Psoas muscle (tissue), 8 donors: ENCODE measurements around the gene CTPS1. TPM values are rescaled to one million over a fixed set of nuclear protein-coding genes. Genes with fewer than 3 reads are reported as not detected.

Source experiments
- ATAC-seq, 4 donors: fragments of 200-7000 bp; cut with Tn5 transposase; one replicate each; pipeline ENCODE4 v1.9.1; 2020; ENCODE audit warnings: moderate library complexity in 3 of 4, mild to moderate bottlenecking in 2 of 4
- DNase-seq, 2 donors: peaks; one replicate each; pipeline ENCODE4 v3.0.0-alpha.2; 2020
- H3K27ac ChIP-seq: fragments of 200-600 bp; one replicate; pipeline ENCODE4 v1.8.0; 2022
- H3K27me3 ChIP-seq, 3 donors: fragments of 200-600 bp in 1 of 3; one replicate each; pipeline versions ENCODE4 v1.6.1 to v1.8.0; 2013 to 2022; ENCODE audit warnings: low read length in 2 of 3, mild to moderate bottlenecking in 2 of 3, moderate library complexity in 1 of 3; ENCODE audit not compliant: insufficient read depth in 3 of 3
- H3K36me3 ChIP-seq, 2 donors: fragments of 200-600 bp in 1 of 2; one replicate each; pipeline versions ENCODE4 v1.6.1 to v1.8.0; 2013 to 2022; ENCODE audit warnings: low read depth in 1 of 2, mild to moderate bottlenecking in 1 of 2, moderate library complexity in 1 of 2; ENCODE audit not compliant: insufficient read depth in 1 of 2
- H3K4me1 ChIP-seq: fragments of 200-600 bp; one replicate; pipeline ENCODE4 v1.8.0; 2022
- H3K4me3 ChIP-seq: fragments of 200-600 bp; one replicate; pipeline ENCODE4 v1.8.0; 2022; ENCODE audit warnings: mild to moderate bottlenecking
- H3K9me3 ChIP-seq: fragments of 200-600 bp; one replicate; pipeline ENCODE4 v1.8.0; 2022
- WGBS, 3 donors: extraction: QIAGEN DNeasy Blood & Tissue Kit; methylation state at CpG; one replicate each; pipeline versions ENCODE4 v1.1.6 to v1.1.7; 2013; 5-methylcytosine and 5-hydroxymethylcytosine counted together
- intact Hi-C, 2 donors: fragments of 100-400 bp; cut with DNase I; formaldehyde crosslinking; loops; one replicate each; pipeline versions ENCODE4 v1.11.0 to v1.14.2; 2022
- polyA plus RNA-seq, 3 donors: library from polyadenylated mRNA; stranded (reverse); fragments of 200-250 nt; gene quantifications; one replicate each; pipeline ENCODE4 v1.2.3, GENCODE V29; 2013
- total RNA-seq, 4 donors: library from RNA; stranded (reverse); fragmentation: NEBNext Ultra II Directional in 2 of 4; extraction: Animal tissue kit (Norgen Biotek cat#: 25700) in 2 of 4; gene quantifications; one replicate each; pipeline versions ENCODE4 v1.2.1 to v1.2.4, GENCODE V29; 2021 to 2023
- TF ChIP-seq, protein P1 (sequence below): fragments of 200-600 bp; IDR thresholded peaks from one replicate; pipeline ENCODE4 v1.8.0; 2022; ENCODE audit warnings: antibody characterized with exemption
- donor health status: healthy with polysubstance abuse.
- donor health status: DM: no; HTN: no; CAD: no; lungs with moderate emphysema.
- donor health status: Bipolar disorder and iron deficiency.
- donor health status: healthy.
- donor health status: DM: yes; HTN: yes; CAD: no.
- donor health status: DM: no; HTN: no; CAD: no.
- donor health status: DM: no; HTN: no; CAD: no.
- donor health status: DM: yes; HTN: yes; CAD: no.

Gene CTPS1
- total and polyA plus RNA-seq, 7 donors, result 8.0 to 43.5 (median 20.8) TPM

DNA sequence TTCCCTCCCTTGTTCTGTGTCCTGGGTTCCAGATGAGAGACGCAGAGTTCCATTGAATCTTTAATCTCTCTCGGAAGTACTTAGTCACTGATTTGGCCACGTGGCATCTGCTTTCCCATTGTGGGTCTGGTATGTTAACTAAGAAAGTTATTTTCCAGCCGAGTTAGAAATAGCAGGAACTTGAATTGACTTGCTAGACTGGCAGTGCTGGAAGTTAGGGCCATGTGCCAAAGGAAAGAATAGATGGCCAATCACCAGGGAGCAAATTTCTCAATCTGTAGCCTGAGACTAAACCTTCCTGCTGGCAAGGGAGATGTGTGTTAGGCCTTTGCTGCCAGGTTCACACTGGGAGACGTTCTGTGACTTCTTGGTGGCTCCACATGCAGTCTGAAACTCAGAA, 66.2 kb downstream of the CTPS1 start:
- H3K4me3 ChIP-seq, result peak overlapping the region; percentile 46
- intact Hi-C loops, result loop anchor here in 1 of 2 donors (10.0 kb wide), 1 partner anchor 69 kb away; no protein-coding TSS in a partner anchor
- 8 to 14% (median 12%) methylated on average over 5 of the region's 5 CpGs for WGBS, 3 donors
- peak overlapping the region; percentile 83 for H3K27ac ChIP-seq
- H3K36me3 ChIP-seq, result peaks cover 2 to 33% of the 10 kb centered on the region in 2 donors
- ATAC-seq (peak; percentile 89 to 96 (median 90)), DNase-seq (peak; percentile 42 to 73)
- H3K27me3 ChIP-seq, result no peaks in the 10 kb centered on the region
- TF ChIP-seq, protein P1, sequence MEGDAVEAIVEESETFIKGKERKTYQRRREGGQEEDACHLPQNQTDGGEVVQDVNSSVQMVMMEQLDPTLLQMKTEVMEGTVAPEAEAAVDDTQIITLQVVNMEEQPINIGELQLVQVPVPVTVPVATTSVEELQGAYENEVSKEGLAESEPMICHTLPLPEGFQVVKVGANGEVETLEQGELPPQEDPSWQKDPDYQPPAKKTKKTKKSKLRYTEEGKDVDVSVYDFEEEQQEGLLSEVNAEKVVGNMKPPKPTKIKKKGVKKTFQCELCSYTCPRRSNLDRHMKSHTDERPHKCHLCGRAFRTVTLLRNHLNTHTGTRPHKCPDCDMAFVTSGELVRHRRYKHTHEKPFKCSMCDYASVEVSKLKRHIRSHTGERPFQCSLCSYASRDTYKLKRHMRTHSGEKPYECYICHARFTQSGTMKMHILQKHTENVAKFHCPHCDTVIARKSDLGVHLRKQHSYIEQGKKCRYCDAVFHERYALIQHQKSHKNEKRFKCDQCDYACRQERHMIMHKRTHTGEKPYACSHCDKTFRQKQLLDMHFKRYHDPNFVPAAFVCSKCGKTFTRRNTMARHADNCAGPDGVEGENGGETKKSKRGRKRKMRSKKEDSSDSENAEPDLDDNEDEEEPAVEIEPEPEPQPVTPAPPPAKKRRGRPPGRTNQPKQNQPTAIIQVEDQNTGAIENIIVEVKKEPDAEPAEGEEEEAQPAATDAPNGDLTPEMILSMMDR, result no peak
- peaks cover 26% of the 10 kb centered on the region for H3K4me1 ChIP-seq
- H3K9me3 ChIP-seq, result no peaks in the 10 kb centered on the region

DNA sequence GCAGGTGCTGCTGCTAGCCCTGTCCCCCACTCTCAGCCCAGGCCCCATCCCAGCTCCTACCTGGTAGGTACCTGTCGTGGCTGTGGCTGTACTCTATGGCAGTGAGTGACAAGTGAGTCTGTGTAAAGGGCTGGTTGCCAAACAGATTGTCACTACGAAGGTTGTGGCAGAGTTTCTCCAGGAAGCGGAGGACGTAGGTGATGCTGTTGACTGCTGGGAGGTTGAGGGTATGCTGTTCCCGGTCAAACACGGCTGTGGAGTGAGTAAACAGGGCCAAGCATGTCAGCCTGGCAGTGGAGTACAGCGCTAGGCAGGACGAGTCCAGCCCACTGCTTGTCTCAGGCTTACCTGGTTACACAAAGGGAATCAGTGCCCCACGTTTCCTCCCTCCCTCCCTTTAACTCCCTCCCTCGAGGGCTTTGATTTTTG, 66.9 kb downstream of the CTPS1 start:
- ATAC-seq (peak; percentile 68 to 78 (median 76)), DNase-seq (no peak)
- H3K27ac ChIP-seq, result peak overlapping the region; percentile 83
- 31 to 53% (median 32%) methylated on average over 10 of the region's 10 CpGs for WGBS, 3 donors
- no peaks in the 10 kb centered on the region for H3K27me3 ChIP-seq
- TF ChIP-seq, protein P1, result no peak
- H3K4me1 ChIP-seq, result peaks cover 26% of the 10 kb centered on the region
- H3K9me3 ChIP-seq, result no peaks in the 10 kb centered on the region
- intact Hi-C loops, result loop anchor here in 1 of 2 donors (10.0 kb wide), 1 partner anchor 68 kb away; no protein-coding TSS in a partner anchor
- peaks cover 2 to 33% of the 10 kb centered on the region in 2 donors for H3K36me3 ChIP-seq
- peak overlapping the region; percentile 46 for H3K4me3 ChIP-seq

DNA sequence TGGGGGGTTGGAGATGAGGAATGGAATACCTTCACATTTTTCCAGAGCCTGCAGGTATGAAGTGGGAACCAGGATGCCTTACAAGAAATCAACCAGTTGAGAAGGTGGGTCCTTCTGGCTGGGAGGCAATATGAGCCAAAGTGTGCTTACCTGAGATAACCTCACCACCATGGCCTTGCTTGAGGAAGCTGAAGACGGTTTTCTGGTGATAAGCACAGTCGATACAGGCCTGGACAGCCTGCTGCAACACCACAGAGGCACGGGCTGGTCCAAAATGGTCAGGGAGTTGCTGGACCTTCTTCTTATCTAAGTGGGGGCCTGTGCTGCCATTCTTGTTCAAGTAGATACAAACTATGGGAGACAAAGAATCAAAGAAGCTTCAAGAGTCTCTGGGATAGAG, 69.0 kb downstream of the CTPS1 start:
- Histone ChIP-seq H3K4me1 (peaks cover 26% of the 10 kb centered on the region), H3K36me3 (peaks cover 2 to 34% of the 10 kb centered on the region in 2 donors), H3K4me3 (no peak overlapping the region), H3K9me3 (no peaks in the 10 kb centered on the region), H3K27ac (no peak overlapping the region), H3K27me3 (no peaks in the 10 kb centered on the region)
- 92 to 96% (median 95%) methylated on average over 3 of the region's 3 CpGs for WGBS, 3 donors
- ATAC-seq (no peak), DNase-seq (no peak)
- intact Hi-C loops, result loop anchor here in 1 of 2 donors (10.0 kb wide), 1 partner anchor 66 kb away; no protein-coding TSS in a partner anchor
- TF ChIP-seq, protein P1, result no peak

DNA sequence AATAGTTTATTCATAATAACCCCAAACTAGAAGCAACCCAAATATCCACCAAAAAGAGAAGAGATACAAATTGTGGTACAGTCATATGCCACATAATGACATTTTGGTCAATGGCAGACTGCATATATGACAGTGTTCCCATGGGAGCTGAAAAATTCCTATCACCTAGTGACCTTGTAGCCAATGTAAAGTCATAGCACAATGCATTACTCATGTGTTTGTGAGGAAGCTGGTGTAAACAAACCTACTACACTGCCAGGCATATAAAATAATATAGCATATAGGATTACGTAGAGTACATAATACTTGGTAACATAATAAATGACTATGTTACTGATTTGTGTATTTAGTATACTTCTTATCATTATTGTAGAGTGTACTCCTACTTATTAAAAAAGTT, 71.5 kb downstream of the CTPS1 start:
- DNase-seq (no peak), ATAC-seq (no peak)
- 97 to 99% (median 98%) methylated on average over 1 of the region's 1 CpG for WGBS, 3 donors
- Histone ChIP-seq H3K4me1 (peaks cover 10% of the 10 kb centered on the region), H3K9me3 (no peaks in the 10 kb centered on the region), H3K36me3 (peaks cover 0 to 39% of the 10 kb centered on the region in 2 donors), H3K4me3 (no peak overlapping the region), H3K27me3 (no peaks in the 10 kb centered on the region), H3K27ac (no peak overlapping the region)
- intact Hi-C loops, result no loop called here
- TF ChIP-seq, protein P1, result no peak

- 62 to 72% (median 66%) methylated on average over 2 of the region's 2 CpGs for WGBS, 3 donors
- H3K4me3 ChIP-seq, result no peak overlapping the region
- TF ChIP-seq, protein P1, result no peak
- ATAC-seq, result no peak
- no peaks in the 10 kb centered on the region for H3K9me3 ChIP-seq
- H3K27me3 ChIP-seq, result no peaks in the 10 kb centered on the region
- no peaks in the 10 kb centered on the region for H3K4me1 ChIP-seq
- peaks cover 0 to 39% of the 10 kb centered on the region in 2 donors for H3K36me3 ChIP-seq
- H3K27ac ChIP-seq, result no peak overlapping the region
- intact Hi-C loops, result no loop called here
- no peak for DNase-seq
These were observed 73.8 kb downstream of the CTPS1 start for GRCh38 chr1:41053316-41053715.
